HepG2 (cell line): ENCODE data around the gene FOXP3. TPM values are rescaled to one million over a fixed set of nuclear protein-coding genes. Genes with fewer than 3 reads are reported as not detected.

ENCODE experiments used
- BHLHE40 ChIP-seq: IDR thresholded peaks from 2 replicates; pipeline ENCODE4 v1.6.1; 2011; ENCODE audit warnings: low read length, improper control_type of control experiment
- CEBPG ChIP-seq: IDR thresholded peaks from 2 replicates; pipeline ENCODE4 v1.6.1; 2016
- FOXA1 ChIP-seq, 2 experiments: fragments of 450-650 bp in 1 of 2; sonication (generic) in 1 of 2; formaldehyde crosslinking in 1 of 2; IDR thresholded peaks; 2 replicates each; pipeline versions ENCODE4 v1.4.0 to v1.6.1; 2016 to 2020; ENCODE audit warnings: missing genetic modification reagents in 1 of 2
- HCFC1 ChIP-seq: fragments of 150-350 bp; IDR thresholded peaks from 2 replicates; pipeline ENCODE4 v1.6.1; 2014; ENCODE audit warnings: low read depth, low read length
- HOXA5 ChIP-seq: sonication (generic); formaldehyde crosslinking; IDR thresholded peaks from 2 replicates; pipeline ENCODE4 v1.4.0; 2020; ENCODE audit warnings: missing genetic modification reagents
- MIER2 ChIP-seq: IDR thresholded peaks from 2 replicates; pipeline ENCODE4 v1.6.1; 2016; ENCODE audit warnings: missing biosample characterization, missing genetic modification reagents
- NFE2L2 ChIP-seq: fragments of 150-350 bp; IDR thresholded peaks from 2 replicates; pipeline ENCODE4 v1.6.1; 2014; ENCODE audit warnings: low read length
- POGZ ChIP-seq: sonication (generic); formaldehyde crosslinking; IDR thresholded peaks from 2 replicates; pipeline ENCODE4 v1.4.0; 2020; ENCODE audit warnings: mild to moderate bottlenecking, missing genetic modification reagents
- TGIF2 ChIP-seq: IDR thresholded peaks from 2 replicates; pipeline ENCODE4 v1.6.1; 2016; ENCODE audit warnings: control low read depth, missing compliant biosample characterization
- ZNF253 ChIP-seq: sonication (generic); formaldehyde crosslinking; IDR thresholded peaks from 2 replicates; pipeline ENCODE4 v1.8.0; 2022; ENCODE audit warnings: mild to moderate bottlenecking, missing genetic modification reagents, borderline replicate concordance
- ZNF616 ChIP-seq: sonication (generic); formaldehyde crosslinking; IDR thresholded peaks from 2 replicates; pipeline ENCODE4 v1.5.0; 2020; ENCODE audit warnings: low read depth, mild to moderate bottlenecking, missing genetic modification reagents
- ZNF678 ChIP-seq: sonication (generic); formaldehyde crosslinking; IDR thresholded peaks from 2 replicates; pipeline ENCODE4 v1.4.0; 2020; ENCODE audit warnings: mild to moderate bottlenecking, missing genetic modification reagents
- ZNF746 ChIP-seq: sonication (generic); formaldehyde crosslinking; IDR thresholded peaks from 2 replicates; pipeline ENCODE4 v1.8.0; 2022; ENCODE audit warnings: mild to moderate bottlenecking, missing genetic modification reagents
- polyA plus RNA-seq, 8 experiments: library from polyadenylated mRNA; depleted of rRNA in 3 of 8; stranded (reverse) in 7 of 8; unstranded in 1 of 8; fragments of >200 nt; fragmentation: Illumina TruSeq in 4 of 8; extraction: Trizol in 4 of 8; gene quantifications; 2 replicates each; pipeline versions ENCODE4 v1.2.1 to v1.2.3, GENCODE V29; 2011 to 2016; ENCODE audit warnings: low read depth in 4 of 8, missing spikeins in 1 of 8, mixed read lengths in 1 of 8; ENCODE audit not compliant: insufficient read depth in 1 of 8
- total RNA-seq, 5 experiments: library from RNA; depleted of rRNA; stranded (reverse); fragments of >200 nt; fragmentation: Illumina TruSeq; extraction: Trizol; gene quantifications; 2 replicates each; pipeline ENCODE4 v1.2.3, GENCODE V29; 2016; ENCODE audit warnings: low read depth in 1 of 5
- TF ChIP-seq, protein P1 (sequence below): sonication (generic); formaldehyde crosslinking; IDR thresholded peaks from 2 replicates; pipeline ENCODE4 v1.5.1; 2020; ENCODE audit warnings: missing genetic modification reagents, mild to moderate bottlenecking, borderline replicate concordance
- TF ChIP-seq, protein P2 (sequence below): sonication (generic); formaldehyde crosslinking; IDR thresholded peaks from 2 replicates; pipeline ENCODE4 v1.4.0; 2020; ENCODE audit warnings: missing genetic modification reagents
- TF ChIP-seq, protein P3 (sequence below): sonication (generic); formaldehyde crosslinking; IDR thresholded peaks from 2 replicates; pipeline ENCODE4 v1.4.0; 2020; ENCODE audit warnings: low read depth, missing genetic modification reagents
- TF ChIP-seq, protein P4 (sequence below): sonication (generic); formaldehyde crosslinking; IDR thresholded peaks from 2 replicates; pipeline ENCODE4 v1.5.1; 2020; ENCODE audit warnings: mild to moderate bottlenecking, moderate library complexity, missing genetic modification reagents
- TF ChIP-seq, protein P5 (sequence below): sonication (generic); formaldehyde crosslinking; IDR thresholded peaks from 2 replicates; pipeline ENCODE4 v1.4.0; 2020; ENCODE audit warnings: mild to moderate bottlenecking, low read depth, missing genetic modification reagents

The FOXP3 gene
- total and polyA plus RNA-seq, 2 of the 13 experiments (the other 11 are each of a cell fraction or from before 2014, with no cell fraction given) = 0.04 TPM; not detected in 1

DNA sequence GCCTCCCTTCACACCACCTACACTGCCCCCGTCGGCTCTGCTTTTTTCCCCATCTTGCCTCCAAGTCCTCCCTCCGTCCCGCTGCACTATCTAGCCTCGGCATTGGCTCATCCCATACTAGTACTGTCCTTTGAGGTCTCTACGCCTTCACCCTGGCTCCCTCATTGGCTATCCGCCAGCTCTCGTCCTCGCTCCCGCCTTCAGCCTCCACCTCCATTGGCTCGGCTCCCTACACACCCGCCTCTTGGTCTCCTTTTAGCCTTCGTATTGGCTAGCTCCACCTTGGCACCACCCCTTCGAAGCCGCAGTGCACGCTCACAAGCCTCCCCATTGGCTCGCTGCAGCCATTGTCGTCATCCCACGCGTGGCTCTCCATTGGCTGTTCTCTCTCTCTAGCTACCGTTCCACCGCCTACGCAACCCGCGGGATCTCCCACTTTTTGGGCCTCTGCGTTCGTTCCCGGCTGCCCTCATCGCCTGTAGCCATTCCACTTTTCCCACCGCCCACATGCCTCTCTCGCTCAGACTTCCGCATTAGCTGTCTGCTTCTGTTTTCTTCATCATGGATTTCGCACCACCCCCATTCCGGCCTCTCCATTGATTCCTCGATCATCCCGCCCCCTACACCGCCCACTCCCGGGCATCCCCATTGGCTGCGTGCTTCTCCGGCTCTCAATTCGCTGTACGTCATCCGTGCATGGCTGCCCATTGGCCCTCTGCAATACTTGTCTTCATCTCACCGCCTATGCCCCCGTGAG is 4.7 kb upstream of the FOXP3 start (continued):
- TF ChIP-seq, protein P1, sequence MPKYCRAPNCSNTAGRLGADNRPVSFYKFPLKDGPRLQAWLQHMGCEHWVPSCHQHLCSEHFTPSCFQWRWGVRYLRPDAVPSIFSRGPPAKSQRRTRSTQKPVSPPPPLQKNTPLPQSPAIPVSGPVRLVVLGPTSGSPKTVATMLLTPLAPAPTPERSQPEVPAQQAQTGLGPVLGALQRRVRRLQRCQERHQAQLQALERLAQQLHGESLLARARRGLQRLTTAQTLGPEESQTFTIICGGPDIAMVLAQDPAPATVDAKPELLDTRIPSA (CRISPR knock-in tag) = no peak
- peak; percentile 4; the same call in 1 of the 2 replicates for TF ChIP-seq CEBPG (CRISPR knock-in tag)
- no peak for TF ChIP-seq HOXA5 (CRISPR knock-in tag)
- no peak for TF ChIP-seq MIER2
- TF ChIP-seq BHLHE40 = no peak
- no peak for TF ChIP-seq TGIF2 (CRISPR knock-in tag)
- TF ChIP-seq, protein P2, sequence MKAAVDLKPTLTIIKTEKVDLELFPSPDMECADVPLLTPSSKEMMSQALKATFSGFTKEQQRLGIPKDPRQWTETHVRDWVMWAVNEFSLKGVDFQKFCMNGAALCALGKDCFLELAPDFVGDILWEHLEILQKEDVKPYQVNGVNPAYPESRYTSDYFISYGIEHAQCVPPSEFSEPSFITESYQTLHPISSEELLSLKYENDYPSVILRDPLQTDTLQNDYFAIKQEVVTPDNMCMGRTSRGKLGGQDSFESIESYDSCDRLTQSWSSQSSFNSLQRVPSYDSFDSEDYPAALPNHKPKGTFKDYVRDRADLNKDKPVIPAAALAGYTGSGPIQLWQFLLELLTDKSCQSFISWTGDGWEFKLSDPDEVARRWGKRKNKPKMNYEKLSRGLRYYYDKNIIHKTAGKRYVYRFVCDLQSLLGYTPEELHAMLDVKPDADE (CRISPR knock-in tag) = no peak
- TF ChIP-seq FOXA1 (IDR thresholded peaks at IDR 0.05) = no peak
- TF ChIP-seq FOXA1 (CRISPR knock-in tag; IDR thresholded peaks at IDR 0.05) = no peak
- TF ChIP-seq, protein P3, sequence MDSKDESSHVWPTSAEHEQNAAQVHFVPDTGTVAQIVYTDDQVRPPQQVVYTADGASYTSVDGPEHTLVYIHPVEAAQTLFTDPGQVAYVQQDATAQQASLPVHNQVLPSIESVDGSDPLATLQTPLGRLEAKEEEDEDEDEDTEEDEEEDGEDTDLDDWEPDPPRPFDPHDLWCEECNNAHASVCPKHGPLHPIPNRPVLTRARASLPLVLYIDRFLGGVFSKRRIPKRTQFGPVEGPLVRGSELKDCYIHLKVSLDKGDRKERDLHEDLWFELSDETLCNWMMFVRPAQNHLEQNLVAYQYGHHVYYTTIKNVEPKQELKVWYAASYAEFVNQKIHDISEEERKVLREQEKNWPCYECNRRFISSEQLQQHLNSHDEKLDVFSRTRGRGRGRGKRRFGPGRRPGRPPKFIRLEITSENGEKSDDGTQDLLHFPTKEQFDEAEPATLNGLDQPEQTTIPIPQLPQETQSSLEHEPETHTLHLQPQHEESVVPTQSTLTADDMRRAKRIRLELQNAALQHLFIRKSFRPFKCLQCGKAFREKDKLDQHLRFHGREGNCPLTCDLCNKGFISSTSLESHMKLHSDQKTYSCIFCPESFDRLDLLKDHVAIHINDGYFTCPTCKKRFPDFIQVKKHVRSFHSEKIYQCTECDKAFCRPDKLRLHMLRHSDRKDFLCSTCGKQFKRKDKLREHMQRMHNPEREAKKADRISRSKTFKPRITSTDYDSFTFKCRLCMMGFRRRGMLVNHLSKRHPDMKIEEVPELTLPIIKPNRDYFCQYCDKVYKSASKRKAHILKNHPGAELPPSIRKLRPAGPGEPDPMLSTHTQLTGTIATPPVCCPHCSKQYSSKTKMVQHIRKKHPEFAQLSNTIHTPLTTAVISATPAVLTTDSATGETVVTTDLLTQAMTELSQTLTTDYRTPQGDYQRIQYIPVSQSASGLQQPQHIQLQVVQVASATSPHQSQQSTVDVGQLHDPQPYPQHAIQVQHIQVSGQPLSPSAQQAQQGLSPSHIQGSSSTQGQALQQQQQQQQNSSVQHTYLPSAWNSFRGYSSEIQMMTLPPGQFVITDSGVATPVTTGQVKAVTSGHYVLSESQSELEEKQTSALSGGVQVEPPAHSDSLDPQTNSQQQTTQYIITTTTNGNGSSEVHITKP = 0 out of 2 replicates have a peak, but pooled peaks have one; percentile 51
- TF ChIP-seq, protein P4, sequence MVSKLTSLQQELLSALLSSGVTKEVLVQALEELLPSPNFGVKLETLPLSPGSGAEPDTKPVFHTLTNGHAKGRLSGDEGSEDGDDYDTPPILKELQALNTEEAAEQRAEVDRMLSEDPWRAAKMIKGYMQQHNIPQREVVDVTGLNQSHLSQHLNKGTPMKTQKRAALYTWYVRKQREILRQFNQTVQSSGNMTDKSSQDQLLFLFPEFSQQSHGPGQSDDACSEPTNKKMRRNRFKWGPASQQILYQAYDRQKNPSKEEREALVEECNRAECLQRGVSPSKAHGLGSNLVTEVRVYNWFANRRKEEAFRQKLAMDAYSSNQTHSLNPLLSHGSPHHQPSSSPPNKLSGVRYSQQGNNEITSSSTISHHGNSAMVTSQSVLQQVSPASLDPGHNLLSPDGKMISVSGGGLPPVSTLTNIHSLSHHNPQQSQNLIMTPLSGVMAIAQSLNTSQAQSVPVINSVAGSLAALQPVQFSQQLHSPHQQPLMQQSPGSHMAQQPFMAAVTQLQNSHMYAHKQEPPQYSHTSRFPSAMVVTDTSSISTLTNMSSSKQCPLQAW (CRISPR knock-in tag) = no peak
- no peak for TF ChIP-seq NFE2L2
- no peak for TF ChIP-seq ZNF616 (CRISPR knock-in tag)
- no peak for TF ChIP-seq ZNF746 (CRISPR knock-in tag)
- TF ChIP-seq, protein P5, sequence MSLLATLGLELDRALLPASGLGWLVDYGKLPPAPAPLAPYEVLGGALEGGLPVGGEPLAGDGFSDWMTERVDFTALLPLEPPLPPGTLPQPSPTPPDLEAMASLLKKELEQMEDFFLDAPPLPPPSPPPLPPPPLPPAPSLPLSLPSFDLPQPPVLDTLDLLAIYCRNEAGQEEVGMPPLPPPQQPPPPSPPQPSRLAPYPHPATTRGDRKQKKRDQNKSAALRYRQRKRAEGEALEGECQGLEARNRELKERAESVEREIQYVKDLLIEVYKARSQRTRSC (CRISPR knock-in tag) = no peak
- peak; percentile 56 for TF ChIP-seq POGZ (CRISPR knock-in tag)
- no peak for TF ChIP-seq ZNF253 (CRISPR knock-in tag)
- TF ChIP-seq HCFC1 = no peak
- TF ChIP-seq ZNF678 (CRISPR knock-in tag) = no peak
